Lung microvascular endothelial cell (primary cell): Measurements from ENCODE around the gene ATAD2B. TPM values are rescaled to one million over a fixed set of nuclear protein-coding genes. Genes with fewer than 3 reads are reported as not detected.

Experiments used
- DNase-seq, 2 donors: peaks; one replicate each; pipeline versions ENCODE4 v3.0.0 to v3.0.0-alpha.2; 2010; ENCODE audit warnings: low read depth in 2 of 2
- total RNA-seq: library from RNA; depleted of rRNA; stranded (reverse); fragments of >200 nt; gene quantifications from 2 replicates; pipeline ENCODE4 v1.2.1, GENCODE V29; 2014

ATAD2B gene
- total RNA-seq, 1 donor from 2014 or later = 10.7 TPM

DNA sequence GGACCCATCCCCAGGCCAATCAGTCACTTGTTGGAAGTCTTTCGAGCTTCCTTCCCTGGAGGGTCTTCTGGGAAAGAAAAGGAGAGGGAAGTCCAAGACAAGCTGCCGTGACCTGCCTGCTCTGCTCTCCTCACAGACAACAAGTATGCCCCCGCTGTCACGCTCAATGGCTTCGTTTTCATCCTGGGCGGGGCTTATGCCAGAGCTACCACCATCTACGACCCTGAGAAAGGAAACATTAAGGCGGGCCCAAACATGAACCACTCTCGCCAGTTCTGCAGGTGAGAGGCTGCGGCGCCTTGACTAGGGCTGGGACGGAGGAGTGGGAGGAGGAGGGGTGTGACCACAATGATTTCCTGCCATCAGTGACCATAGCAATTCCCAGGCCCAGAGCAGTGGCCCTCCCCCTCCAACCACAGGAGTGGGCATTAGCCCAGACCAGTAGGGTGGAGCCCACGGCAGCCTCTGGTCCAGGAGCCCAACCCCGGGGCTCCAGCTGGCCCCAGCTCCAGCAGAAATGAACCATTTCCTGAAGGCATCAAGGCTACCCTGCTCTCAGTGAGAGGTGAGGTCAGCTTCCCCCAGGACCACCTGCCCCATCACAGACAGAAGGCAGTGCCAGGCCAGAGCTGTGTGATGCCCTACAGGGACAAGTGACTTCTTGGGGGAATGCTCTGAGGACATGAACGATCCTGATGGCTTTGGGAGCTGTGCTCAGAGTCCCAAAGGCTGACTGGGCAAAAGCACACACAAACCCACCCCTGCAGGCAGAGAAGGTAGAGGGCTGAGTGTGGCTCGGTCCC lies 223.1 kb downstream of the ATAD2B start:
- DNase-seq = no peak

DNA sequence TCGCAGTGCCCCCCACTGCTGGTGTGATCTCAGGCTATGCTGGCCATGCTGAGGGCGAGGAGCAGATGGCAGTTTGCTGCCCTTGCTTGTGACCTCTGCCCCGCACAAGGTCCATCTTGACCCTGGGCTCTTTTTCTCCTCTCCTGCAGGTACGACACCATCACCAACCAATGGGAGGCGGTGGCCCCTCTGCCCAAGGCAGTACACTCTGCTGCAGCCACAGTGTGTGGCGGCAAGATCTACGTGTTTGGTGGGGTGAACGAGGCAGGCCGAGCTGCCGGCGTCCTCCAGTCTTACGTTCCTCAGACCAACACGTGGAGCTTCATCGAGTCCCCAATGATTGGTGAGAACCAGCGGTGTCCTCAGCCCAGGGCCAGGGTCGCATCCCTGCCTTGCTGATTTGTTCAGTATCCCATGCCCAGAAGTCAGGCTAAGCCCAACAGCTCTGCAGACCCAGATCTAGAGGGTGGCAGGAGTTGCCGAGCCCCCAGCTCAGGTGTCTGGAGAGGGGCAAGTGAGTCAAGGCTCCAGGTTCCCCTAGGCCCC lies 223.8 kb downstream of the ATAD2B start:
- no peak for DNase-seq

DNA sequence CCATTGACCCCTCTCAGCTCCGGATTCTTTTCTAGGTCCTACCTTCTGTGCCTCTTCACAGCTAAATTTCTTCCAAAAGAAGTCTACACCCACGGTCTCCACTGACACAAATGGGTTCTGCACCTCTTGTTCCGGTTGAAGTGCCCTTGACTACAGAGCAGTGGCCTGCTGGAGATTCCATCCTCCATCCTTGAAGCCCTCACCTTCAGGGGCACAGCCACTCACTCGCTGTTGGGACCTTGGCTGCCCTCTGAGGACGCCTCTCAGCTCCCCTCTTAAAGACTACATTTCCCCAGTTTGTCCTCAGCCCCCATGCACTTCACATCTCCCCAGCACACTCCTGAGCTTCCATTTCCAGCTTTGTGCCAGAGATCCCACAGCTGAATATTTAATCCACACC lies 226.3 kb downstream of the ATAD2B start:
- no peak for DNase-seq

DNA sequence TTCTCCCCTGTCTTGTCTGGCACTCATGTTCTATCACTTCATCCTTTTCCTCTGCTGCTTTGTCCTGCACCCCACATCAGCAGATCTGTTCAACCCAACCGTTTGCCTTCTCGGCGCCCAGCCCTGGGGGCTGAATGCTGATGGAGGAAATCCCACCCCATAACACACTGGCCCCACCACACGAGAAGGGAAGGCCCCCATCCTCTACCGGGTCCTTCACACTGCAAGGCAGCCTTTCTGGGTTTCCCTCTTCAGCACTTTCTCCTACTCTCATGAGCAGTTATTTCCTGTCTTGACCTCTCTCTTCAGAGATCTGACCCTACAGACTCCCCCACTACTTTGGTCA lies 227.4 kb downstream of the ATAD2B start:
- DNase-seq = no peak

DNA sequence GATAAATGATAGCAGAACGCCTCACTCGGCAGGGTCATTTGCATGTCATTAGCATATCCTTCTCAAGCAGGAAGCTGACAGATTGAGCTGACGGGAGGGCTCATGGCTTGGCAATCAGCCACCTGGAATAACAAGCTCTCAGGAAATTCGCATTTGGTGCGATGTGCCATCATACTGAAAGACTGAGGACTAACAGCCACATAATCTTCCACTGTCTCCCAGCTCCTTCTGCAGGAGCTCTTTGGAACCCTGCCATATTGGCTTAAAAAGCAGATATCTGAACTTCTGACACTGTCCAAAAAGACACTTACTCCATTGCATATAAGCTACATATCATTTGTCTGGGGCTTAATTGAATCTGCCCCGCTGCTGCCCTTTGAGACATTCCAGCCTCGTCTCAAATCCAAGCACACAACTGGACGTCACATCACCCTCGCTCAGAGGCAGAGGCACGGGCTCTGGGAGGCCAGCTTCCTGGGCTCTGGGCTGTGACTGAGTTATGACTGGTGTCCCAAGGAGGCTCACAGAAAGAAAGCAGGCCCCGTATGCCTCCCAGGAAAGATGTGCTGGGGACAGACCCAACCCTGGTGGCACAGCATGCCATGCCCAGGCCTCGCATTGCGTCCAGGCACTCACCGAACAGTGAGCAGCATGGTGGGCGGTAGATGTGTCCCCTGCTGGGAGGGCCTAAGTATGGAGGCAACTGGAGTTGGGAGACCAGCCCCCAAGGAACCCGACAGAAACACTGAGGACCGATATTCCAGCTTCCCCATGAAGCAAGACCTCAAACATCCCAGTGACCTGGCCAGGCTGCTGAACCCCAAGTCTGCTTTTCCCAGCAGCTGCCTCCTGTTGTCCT lies 228.0 kb downstream of the ATAD2B start:
- peak; percentile 54 to 90 for DNase-seq

Other genes starting within 250 kb of the ATAD2B start
- 7.4 and 9.5 TPM in 2 replicates for gene UBXN2A, start 13.3 kb upstream of the ATAD2B start, total RNA-seq
- gene MFSD2B, start 83.0 kb upstream of the ATAD2B start, total RNA-seq = under 0.01 TPM in 2 replicates
- 6.1 and 7.1 TPM in 2 replicates for gene WDCP, start 120.3 kb upstream of the ATAD2B start, total RNA-seq
- gene FKBP1B, start 122.6 kb upstream of the ATAD2B start, total RNA-seq = 8.7 and 12.6 TPM in 2 replicates
- gene SF3B6, start 149.2 kb upstream of the ATAD2B start, total RNA-seq = 111 and 121 TPM in 2 replicates
- 45.4 and 73.2 TPM in 2 replicates for gene TP53I3, start 157.7 kb upstream of the ATAD2B start, total RNA-seq
- gene PFN4, start 196.2 kb upstream of the ATAD2B start, total RNA-seq = under 0.01 and 0.20 TPM in 2 replicates
- gene FAM228B, start 196.3 kb upstream of the ATAD2B start, total RNA-seq = 2.4 and 8.3 TPM in 2 replicates
- gene FAM228A, start 247.9 kb upstream of the ATAD2B start, total RNA-seq = under 0.01 and 0.20 TPM in 2 replicates